Measurements from ENCODE around the gene ADSS1. TPM values are rescaled to one million over a fixed set of nuclear protein-coding genes. Genes with fewer than 3 reads are reported as not detected.

Gene ADSS1
- total RNA-seq, 1 donor, result 4.8 TPM

DNA sequence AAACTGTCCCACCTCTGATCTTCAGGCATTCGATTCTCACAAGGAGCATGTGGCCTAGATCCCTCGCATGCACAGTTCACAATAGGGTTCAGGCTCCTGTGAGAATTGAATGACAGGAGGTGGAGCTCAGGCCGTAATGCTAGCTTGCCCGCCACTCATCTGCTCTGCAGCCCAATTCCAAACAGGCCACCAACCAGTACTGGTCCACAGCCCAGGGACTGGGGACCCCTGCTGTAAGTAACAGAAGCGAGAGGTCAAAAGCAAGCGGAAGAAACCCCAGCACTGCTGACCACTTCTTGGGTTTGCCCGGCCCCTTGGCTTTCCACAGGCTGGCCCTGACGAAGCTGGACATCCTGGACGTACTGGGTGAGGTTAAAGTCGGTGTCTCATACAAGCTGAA lies 20.5 kb downstream of the ADSS1 start:
- TF ChIP-seq, protein P1, sequence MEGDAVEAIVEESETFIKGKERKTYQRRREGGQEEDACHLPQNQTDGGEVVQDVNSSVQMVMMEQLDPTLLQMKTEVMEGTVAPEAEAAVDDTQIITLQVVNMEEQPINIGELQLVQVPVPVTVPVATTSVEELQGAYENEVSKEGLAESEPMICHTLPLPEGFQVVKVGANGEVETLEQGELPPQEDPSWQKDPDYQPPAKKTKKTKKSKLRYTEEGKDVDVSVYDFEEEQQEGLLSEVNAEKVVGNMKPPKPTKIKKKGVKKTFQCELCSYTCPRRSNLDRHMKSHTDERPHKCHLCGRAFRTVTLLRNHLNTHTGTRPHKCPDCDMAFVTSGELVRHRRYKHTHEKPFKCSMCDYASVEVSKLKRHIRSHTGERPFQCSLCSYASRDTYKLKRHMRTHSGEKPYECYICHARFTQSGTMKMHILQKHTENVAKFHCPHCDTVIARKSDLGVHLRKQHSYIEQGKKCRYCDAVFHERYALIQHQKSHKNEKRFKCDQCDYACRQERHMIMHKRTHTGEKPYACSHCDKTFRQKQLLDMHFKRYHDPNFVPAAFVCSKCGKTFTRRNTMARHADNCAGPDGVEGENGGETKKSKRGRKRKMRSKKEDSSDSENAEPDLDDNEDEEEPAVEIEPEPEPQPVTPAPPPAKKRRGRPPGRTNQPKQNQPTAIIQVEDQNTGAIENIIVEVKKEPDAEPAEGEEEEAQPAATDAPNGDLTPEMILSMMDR (IDR thresholded peaks at IDR 0.05; ENCODE audit: insufficient read depth, low read length), result no peak
- no peak for DNase-seq (ENCODE audit: low read depth)
- no peak overlapping the region for H3K4me3 ChIP-seq (ENCODE audit: low read depth, low read length)

DNA sequence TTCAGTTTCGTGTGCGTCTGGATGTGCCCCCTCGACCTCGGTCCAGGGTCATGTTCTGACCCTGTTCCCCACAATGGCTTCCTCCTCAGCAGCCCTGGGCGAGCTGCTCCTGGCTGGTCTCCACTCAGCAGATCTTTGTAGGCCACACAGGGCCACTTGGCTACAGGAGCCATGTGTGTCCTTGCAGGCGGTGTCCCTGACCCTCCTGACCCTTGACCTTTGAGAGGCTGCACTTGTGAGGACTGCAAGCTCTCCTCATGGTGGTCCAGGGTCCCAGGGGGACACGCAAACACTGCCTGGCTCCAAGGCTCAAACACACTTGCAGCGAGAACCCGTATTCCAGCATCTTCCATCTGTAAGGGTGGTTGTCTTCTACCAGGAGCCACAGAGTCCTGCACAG lies 21.4 kb downstream of the ADSS1 start:
- no peak for DNase-seq (ENCODE audit: low read depth)
- TF ChIP-seq, protein P1 (IDR thresholded peaks at IDR 0.05; ENCODE audit: insufficient read depth, low read length), result no peak
- no peak overlapping the region for H3K4me3 ChIP-seq (ENCODE audit: low read depth, low read length)

DNA sequence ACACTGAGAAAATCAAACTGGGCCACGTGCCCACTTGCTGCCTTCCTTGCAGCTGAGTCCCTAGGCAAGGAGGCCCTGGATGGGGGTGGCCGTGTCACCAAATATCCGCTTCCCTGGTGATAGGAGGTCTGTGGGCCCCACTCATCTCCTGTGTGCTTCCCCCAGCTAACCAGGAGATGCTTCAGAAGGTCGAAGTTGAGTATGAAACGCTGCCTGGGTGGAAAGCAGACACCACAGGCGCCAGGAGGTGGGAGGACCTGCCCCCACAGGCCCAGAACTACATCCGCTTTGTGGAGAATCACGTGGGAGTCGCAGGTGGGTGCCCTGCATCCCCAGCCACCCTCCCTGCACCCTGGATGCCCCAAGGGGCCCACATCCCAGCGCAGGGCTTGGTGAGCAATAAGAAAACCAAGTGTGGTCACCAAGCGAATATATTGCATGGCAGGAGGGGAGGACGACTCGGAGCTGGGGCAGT lies 22.1 kb downstream of the ADSS1 start:
- DNase-seq (ENCODE audit: low read depth), result no peak
- TF ChIP-seq, protein P1 (IDR thresholded peaks at IDR 0.05; ENCODE audit: insufficient read depth, low read length), result no peak
- H3K4me3 ChIP-seq (ENCODE audit: low read depth, low read length), result no peak overlapping the region

GRCh38 chr14:104746934-104747481 lies 23.0 kb downstream of the ADSS1 start:
- TF ChIP-seq, protein P1 (IDR thresholded peaks at IDR 0.05; ENCODE audit: insufficient read depth, low read length), result no peak
- peak; percentile 39 for DNase-seq (ENCODE audit: low read depth)
- no peak overlapping the region for H3K4me3 ChIP-seq (ENCODE audit: low read depth, low read length)

DNA sequence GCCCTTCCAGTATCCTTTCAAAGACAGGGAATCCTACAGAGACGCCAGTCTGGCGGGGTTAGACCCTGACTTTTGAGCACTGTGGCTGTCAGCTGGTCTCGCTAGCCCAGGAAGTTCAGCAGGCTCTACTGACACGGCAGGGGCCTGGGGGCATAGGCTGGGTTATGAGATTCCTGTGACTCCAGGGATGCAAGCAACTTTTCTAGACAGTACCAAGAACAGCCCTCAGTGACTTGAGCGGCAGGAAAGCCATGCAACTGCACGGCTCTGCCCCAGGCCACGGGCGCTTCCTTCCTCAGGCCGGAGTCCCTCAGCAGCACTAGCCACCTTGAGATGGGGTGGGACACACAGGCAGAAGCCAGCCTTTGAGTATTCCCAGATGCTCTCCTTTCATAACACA lies 23.8 kb downstream of the ADSS1 start:
- TF ChIP-seq, protein P1 (IDR thresholded peaks at IDR 0.05; ENCODE audit: insufficient read depth, low read length), result no peak
- H3K4me3 ChIP-seq (ENCODE audit: low read depth, low read length), result no peak overlapping the region
- no peak for DNase-seq (ENCODE audit: low read depth)

- TF ChIP-seq, protein P1 (IDR thresholded peaks at IDR 0.05; ENCODE audit: insufficient read depth, low read length), result no peak
- DNase-seq (ENCODE audit: low read depth), result peak; percentile 61
- no peak overlapping the region for H3K4me3 ChIP-seq (ENCODE audit: low read depth, low read length)
Observed at GRCh38 chr14:104749111-104749649, 25.2 kb downstream of the ADSS1 start.

Data from fibroblast of the aortic adventitia (primary cell).